Measurements from ENCODE around the gene LRRC72.
"Not testable (repeated sequence)": the region's sequence is repeated elsewhere in the genome, so short reads cannot be mapped to it uniquely, and the experiment has no call there.

LRRC72 gene

DNA sequence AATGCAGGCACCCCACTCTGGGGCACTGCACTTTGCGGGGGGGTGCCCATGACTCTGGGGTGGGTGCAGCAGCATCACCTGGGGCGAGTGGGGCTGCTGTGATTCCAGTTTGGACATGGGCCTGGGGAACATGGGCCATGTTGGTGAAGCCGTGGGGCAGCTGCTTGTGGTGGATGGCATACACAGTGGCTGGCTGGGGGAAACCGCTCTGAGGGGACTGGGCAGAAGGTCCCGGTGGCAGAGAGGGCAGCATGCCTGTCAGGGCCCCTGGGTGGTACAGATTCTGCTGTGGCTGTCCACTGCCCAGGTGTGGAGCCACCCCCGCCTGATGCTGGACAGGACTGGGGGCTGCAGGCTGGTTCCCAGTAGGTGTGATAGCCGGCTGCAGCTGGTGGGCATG, 57.2 kb downstream of the LRRC72 start:
- DNase-seq, result no peak

DNA sequence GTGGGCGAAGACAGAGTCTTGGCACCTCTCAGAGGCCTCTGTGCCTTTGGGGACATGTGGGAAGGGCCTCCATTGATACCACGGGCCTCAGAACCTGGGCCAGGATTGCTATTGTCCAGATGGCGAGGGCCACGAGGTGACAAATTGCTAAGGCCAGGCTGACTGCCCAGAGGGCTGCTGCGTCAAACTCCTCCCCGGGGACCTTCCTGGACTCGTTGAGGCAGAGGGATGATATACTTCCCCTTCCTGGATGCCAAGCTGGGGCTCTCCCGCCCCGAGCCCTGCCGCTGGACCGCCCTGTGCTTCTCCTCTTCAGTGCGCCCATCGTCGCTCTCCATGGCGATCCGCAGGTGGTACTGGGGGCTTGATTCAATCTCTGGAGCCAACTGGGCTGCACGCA, 58.9 kb downstream of the LRRC72 start:
- DNase-seq, result no peak

DNA sequence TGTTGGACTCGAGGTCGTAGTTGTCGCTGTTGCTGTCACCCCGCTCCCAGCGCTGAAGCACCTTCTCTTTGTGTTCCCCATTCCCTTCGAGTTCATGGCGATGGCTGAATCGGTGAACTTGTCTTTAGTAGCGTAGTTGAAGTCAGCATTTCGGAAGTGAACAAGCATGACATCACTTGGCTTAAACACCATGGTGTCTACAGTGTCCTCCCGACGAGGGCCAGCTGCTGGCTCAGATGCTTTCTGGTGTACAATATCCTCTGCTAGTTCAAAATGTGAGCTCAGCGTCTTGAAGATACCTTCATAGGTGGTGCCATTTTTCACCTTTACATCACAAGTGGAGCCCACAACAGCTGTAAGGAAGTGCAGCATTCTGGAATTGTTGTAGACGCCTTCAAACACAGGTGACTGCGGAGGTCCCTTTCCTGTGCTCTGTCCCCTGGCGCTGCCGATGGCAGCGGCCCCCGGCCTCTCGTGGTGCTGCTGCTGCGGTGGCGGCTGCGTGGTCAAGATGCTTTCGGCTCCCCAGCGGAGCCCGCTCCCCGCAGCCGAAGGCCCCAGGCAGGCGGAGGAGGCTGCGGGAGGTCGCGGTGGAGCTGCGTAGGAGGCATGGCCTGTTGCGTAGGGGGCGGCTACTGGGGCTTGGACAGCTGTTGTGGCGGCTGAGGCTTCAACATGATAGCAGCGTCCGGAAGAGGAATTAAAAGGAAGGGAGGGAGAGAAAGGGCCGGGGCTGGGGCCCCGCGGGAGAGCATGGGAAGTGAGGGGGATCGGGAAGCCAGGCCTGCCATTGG, 59.7 kb downstream of the LRRC72 start:
- DNase-seq, result no peak

DNA sequence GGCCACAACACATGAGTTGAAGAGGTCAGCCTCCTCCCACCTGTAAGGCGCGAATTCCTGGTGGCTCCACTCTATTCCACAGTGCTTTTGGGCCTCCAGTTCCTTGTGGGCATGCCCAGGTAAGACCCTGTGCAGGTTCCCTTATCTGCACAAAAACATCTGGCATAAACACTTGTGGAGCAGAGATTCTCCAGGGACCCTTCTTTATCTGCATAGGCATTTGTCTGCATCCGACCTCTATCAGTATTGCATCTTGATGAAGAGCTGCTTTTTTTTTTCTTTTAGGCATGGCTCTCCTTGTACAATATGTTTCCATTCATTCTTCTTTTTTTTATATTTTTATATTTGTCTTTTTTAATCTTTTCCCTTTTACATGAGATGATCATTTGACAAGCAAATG, 60.5 kb downstream of the LRRC72 start:
- no peak for DNase-seq

DNA sequence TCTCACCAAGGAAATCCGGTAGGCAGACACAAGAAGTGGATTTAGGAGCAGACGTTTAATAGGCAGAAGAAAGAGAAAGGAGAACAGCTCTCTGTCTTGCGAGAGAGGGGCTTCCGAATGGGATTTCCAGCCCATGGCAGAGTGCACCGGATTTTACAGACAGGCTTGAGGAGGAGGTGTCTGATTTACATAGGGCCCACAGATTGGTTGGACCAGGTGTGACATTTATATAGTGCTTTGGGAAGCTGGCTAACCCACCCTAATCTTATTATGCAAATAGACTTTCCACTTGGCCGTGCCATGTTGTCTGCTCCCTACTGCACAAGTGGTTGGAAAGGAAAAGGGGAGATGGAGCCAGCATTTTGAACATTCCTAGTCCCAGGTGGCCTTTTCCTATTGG, 61.2 kb downstream of the LRRC72 start:
- no peak for DNase-seq

DNA sequence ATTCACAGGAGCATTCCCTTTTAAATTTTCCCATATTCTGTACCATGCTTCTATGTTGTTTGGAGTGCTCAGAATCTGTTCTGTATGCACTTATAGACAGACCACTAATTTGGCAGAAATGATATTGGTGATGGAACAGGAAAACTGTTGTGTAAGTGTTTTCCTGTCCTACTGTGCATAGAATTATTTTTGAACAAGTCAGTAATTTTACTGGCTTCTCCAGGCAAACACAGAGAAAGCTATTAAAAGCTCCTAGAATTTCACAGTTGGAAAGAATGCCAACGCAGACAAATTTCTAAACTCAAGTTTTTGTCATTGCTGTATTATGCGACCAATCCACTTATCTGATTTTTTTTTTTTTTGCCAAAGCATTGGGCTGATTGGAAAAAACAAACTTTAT, 63.3 kb downstream of the LRRC72 start:
- no peak for DNase-seq

DNA sequence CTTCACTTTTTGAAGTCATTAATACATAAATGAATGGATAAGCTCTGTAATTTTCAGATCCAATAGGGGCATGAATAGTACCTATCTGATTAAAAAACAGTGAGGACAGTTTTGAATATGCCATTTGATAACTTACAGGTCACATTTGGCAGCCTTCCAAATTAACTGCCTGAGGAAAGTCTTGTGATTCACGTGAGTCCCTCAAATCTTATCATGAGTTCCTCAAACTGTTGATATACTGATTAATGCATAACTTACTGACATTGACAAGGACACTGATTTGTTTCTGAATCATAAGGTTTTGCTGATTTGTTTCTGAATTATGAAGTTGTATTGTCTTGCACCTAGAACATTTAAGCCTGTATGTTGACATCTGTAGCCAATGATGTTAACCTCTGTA, 63.8 kb downstream of the LRRC72 start:
- DNase-seq, result no peak

DNA sequence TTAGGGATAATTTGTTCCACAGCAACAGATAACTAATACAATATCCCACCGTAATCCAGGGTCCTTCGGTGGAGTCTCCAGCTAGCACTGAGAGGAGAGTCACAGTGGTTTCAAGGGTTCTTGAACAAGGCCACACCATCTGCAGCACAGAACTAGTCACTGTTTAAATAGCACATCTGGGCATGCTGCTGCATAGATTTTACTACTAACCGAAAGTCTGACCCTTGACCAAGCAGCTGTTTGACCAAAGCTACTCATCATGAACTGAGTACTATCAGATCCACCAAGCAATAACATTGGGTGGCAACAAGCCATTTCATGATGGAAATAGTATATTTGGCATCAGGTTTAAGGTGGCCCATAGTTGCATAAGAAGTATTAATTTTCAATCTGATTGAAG, 65.8 kb downstream of the LRRC72 start:
- DNase-seq, result no peak

DNA sequence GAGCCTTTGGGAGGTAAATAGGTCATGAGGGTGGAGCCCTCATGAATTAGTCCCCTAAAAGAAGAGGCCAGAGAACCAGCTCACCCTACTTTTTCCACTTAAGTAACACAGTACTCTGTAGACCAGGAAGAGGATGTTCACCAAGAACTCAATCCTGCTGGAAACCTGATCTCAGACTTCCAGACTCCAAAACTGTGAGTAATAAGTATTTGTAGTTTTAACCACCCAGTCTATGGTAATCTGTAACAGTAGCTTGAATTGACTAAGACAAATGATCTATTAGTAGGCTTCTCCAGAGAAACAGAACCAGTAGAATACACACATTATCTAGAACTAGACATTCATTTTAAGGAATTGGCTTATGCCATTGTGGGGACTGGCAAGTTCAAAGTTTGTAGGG, 67.4 kb downstream of the LRRC72 start:
- no peak for DNase-seq

DNA sequence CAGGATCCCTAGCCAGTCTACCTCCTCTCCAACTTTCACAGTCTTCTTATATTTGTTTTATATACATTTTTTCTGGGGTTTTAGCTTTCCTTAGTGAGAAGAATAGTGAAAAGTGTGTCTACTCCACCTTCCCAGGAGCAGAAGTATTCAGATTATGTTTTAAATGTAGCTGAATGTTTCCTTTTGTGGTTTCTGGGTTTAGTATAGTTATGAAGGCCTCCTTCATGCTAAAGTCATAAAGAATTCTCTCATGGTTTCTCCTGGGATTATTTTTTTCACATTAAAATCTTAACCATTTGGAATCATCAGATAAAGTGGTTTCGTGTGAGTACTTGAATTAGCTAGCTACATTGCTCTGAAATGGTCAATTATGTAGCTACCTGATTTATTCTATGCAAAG, 68.1 kb downstream of the LRRC72 start:
- no peak for DNase-seq

DNA sequence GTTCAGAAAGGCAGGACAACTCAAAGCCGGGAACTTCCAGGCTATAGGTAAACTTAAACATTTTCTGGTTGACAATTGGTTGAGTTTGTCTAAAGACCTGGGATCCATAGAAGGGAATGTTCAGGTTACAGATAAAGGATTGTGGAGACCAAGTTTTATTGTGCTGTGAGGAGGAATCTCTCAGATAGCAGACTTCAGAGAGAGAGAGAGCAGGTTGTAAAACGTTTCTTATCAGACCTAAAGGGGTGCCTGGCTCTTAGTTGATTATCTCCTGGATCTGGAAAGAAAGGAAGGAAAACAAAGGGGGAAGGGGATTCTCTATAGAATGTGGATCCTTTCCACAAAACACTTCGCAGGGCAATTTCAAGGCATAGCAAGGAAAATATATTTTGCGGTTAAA, 69.0 kb downstream of the LRRC72 start:
- DNase-seq, result not testable (repeated sequence)

DNA sequence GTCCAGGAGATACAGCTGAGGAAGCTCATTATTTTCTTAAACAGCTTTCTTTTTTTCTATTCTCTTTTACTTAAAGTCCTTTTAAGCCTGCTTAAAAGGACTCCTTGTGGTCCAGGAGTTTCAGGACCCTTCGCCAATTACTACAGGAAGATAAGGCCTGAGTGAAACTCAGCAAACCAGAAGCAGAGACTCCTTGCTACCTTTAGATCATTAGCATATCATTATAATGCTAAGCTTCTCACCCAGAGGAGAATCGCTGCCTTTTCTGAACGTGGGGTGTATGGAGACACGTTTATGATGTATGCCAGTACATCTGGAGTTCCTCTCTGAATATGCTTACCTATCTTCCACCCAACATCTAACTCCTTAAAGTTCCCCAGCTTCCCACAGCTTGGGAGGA, 71.4 kb downstream of the LRRC72 start:
- DNase-seq, result no peak

DNA sequence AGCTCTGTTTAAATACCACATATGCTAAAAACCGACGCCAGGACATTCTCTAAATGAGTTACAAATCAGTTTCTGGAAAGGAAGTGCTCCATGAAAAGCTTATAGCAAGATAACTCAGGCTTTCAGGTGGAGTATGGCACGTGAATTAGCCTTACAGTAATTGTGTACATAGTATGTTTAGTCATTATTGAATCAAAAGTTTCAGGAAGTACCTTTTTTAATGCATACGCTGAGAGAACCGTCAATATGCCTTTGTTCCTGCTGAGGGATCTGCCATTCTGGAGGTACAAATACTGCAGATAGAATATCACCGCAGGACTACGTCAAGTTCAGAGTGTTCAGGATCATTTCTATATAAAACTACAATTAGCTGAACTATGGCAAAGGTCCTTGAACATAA, 73.2 kb downstream of the LRRC72 start:
- no peak for DNase-seq

DNA sequence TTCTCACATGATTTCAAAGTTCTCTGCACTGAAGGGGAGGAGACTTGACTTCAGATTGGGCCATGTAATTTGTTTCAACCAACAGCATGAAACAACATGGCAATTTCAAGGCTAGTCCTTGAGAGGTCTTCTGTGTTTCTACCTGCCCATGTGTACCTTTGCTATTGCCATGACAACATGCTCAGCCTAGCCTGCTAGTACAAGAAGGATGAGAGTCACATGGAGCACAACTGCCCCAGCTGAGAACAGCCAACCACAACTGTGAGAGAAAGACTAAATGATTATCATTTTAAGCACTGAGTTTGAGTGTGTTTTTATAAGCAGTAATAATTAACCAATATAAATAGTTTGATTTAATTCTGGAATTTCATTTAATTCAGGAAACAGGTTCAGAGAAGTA, 77.0 kb downstream of the LRRC72 start:
- DNase-seq, result no peak

DNA sequence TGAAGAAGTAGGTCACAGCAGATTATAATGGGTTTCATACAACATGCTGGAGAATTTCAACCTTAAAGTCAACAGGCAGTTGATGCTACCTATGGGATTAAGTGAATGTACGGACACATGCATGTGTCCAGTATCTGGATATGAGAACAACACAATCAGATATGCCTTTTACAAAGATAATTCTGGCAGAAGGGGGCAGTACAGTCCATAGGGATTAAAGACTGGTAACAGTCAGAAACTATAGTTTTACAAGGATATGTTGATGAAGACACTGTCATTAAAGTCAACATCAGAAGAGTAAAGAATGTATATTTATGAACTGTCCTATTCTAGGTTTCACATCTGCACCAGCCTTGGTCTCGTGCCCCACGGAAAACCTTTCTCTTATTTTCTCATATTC, 77.4 kb downstream of the LRRC72 start:
- DNase-seq, result peak; percentile 12

DNA sequence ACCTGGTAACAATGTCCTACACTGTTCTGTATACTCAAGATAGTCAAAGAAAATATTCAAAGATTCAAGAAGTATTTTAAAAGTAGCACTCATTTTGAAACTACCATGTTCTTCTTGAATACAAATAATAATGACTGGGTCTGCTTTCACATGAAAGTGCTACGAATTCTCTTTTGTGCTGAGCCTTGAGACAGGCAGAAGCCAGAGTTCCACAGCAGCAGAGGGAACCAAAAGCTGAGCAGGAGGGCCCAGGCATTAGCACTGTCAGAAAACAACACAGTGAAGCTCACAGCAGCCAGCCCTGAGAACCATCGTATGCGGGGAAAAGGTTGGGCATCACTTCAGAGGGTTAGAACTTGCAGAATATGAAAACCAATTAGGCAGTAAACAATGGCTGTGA, 80.1 kb downstream of the LRRC72 start:
- DNase-seq, result no peak

DNA sequence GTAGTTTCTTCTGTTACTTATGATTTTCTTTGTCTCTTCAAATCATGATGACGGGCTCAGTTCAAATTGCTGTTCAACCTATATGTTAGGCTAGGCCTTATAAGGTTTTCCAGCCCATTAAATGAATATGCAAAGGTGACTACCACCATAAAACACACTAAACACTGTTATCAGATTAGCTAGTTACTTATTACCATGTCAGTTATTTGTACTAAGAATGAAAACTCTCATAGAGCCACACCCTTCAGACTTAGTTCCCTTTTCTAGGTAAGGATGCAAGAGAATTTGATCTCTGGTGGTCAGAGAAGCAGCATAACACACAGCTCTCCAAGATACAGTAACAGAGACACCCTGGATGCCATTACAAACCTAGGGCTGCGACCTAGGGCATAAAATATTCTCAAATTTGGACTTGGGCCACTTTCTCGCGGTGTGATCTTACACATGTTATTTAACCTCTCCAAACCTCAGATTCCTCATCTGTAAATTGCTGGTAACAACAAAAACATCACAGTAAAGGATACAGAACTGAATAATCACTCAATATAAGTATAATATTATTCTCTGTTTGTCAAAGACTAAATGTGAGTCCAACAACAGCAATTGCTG, 83.3 kb downstream of the LRRC72 start:
- DNase-seq, result no peak

DNA sequence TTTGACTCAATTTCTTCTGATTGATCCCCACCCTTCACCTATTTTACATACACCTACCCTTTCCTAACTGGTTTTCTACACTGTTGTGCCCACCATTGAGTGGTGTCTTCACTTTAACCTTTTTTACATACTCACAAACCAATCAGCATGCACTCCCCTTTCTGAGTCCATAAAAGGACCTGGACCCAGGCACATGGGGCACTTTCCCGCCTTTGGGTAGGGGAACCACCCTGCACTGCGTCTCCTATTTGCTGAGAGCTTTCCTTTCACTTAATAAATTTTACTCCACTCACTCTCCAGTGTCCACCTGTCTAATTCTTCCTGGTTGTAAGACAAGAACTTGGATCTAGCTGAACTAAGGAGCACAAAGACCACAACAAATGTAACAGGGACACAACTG, 85.1 kb downstream of the LRRC72 start:
- DNase-seq, result no peak

DNA sequence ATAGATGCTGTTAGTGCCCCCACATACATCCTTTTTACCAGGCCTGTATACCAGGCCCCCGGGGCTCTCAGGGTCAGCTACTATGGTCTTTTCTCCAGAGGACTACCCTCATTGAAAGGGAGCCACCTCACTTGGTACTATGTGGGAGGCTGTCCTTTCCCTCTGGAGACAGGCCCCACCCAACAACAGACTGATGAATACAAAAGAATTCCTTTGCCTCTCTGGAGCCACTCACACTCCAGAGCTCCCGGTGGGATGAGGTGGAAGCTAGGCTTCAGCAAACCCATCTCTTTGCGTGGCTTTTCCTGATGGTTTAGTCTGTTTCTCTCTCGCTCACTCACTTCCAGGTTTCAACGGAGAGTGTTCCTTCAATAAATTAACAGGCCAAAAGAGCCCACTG, 88.6 kb downstream of the LRRC72 start:
- DNase-seq, result no peak

DNA sequence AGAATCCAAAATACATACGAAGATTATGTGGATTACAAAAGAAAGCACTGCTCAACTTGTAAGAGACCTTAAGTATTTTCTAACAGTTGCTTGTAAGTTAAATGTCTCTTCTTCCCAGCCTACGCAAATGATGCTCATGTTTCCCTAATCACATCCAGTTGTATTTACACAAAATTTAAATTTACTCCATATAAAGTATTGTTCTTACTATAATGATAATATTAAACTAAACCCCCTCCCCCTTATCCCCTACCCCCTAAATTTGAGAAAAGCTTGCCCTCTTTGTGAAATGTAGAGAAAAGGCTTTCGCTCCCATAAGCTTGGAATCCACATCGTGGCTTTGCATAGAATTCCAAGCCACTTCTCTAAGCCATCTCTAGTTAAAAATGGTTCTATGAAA, 89.5 kb downstream of the LRRC72 start:
- DNase-seq, result no peak

DNA sequence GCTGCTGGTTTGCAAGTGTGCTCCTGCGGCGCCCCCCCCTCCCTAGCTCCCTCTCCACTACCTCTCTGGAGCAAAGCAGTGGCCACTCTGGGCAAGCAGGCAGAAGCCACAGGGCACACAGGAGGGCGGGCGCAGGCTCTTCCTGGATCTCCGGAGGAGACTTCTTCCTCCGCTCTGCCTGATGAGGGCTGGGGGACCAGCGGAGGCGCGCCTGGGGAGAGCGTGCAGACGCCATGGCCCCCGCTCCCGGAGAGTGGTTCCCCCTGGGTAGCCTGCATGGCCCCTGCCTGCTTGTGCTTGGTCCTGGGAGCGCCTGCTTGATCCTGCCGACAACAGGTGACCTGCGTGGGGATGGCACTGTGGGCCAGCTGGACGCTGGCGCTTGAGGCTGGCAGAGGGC, 89.9 kb downstream of the LRRC72 start:
- DNase-seq, result no peak

DNA sequence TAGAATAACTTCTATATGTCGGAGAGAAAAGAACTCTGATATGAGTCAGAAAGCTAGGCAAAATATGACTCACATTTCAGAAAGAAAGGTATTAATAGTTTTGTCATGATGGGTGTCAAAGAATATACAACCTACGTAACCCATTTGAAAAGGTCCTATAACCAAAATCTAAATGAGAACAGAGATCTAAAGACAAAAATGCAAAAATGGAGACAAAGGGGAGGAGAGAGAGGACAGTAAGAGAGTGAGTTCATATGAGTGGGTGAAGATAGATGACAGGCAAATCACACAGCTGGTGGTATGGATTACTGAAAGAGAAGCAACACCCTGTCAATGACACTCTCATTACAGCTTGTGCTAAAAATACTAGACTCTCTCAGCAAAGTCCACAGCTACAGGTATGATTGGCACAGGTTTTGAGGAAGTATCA, 93.4 kb downstream of the LRRC72 start:
- DNase-seq, result no peak

DNA sequence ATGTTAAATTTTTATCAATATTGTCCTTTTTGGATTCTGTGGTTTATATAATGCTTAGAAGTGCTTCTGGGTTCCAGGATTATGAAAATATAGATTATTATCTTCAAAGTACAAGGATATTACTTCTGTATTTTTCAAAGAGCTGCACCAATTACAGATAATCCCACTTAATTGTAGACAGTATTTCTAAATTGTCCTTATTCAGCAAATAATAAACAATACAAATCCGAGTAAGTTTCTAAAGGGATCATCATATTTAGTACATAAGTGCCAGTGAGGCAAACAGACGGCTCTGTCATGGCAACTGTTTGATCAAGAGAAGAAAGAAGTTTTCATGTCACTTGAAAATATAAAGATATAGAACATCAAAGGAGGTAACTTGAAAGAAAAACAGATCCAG, 99.8 kb downstream of the LRRC72 start:
- DNase-seq, result no peak

DNA sequence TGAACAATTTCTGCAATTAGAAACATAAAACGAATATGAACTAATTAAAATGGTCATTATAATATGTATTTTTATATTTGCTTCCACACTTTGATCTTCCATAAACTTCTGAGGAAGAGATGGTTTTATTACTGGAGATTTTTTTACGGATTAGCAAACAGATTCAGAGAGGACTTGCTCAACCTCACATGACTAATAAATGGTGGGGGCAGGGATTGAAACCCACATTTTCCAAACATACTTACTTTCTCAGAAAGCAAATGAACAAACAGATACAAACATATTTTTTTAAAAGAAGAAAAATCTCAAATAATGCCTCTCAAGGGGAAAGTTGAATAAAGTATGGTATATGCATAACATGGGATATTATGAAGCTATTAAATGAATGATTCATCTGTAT, 100.6 kb downstream of the LRRC72 start:
- DNase-seq, result no peak

DNA sequence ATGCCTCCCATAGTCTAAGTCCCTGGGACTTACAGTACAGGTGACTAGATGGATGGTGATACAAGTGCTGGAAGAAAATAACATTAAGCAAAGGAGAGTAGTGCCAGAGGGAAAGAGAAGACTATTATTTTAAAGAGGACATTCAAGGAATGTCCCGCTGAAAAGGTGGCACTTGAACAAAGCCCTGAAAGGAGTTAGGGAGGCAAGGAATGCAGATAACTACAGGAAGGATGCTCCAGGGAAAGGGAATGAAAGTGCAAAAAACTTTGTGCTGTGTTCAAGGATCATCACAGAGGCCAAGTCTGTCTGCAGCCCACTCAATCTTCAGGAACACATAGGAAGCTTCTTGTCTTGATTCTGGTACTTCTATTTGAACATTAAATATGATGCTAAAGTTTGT, 104.0 kb downstream of the LRRC72 start:
- no peak for DNase-seq

All from CD4-positive, alpha-beta T cell treated with Interleukin-10 for 1 hour (primary cell).